T-helper 17 cell (primary cell): Measurements from ENCODE around the gene MS4A15. TPM values are rescaled to one million over a fixed set of nuclear protein-coding genes. Genes with fewer than 3 reads are reported as not detected.
"Not testable (repeated sequence)": the region's sequence is repeated elsewhere in the genome, so short reads cannot be mapped to it uniquely, and the experiment has no call there.

Experiments
- ATAC-seq: fragments of 150-1000 bp; cut with Tn5 transposase; 2 replicates; pipeline ENCODE4 v1.10.0; 2021; ENCODE audit warnings: mild to moderate bottlenecking, moderate library complexity
- DNase-seq, 3 donors: peaks; one replicate each; pipeline versions ENCODE4 v3.0.0 to v3.0.0-alpha.2; 2020 to 2021
- H3K9me3 ChIP-seq: one replicate; pipeline ENCODE4 v1.7.0; 2013; ENCODE audit warnings: low read length, mild to moderate bottlenecking; ENCODE audit not compliant: control insufficient read depth, poor library complexity, severe bottlenecking
- H3K27ac Mint-ChIP-seq: one replicate; pipeline ENCODE4 v1.8.0; 2022; ENCODE audit warnings: mild to moderate bottlenecking, moderate library complexity, mixed read lengths
- H3K27me3 Mint-ChIP-seq: one replicate; pipeline ENCODE4 v1.8.0; 2022; ENCODE audit warnings: mixed read lengths
- H3K36me3 Mint-ChIP-seq: one replicate; pipeline ENCODE4 v1.8.0; 2022; ENCODE audit warnings: low read depth, mixed read lengths
- H3K4me1 Mint-ChIP-seq: one replicate; pipeline ENCODE4 v1.8.0; 2022; ENCODE audit warnings: mild to moderate bottlenecking, mixed read lengths
- H3K4me3 Mint-ChIP-seq: one replicate; pipeline ENCODE4 v1.8.0; 2022; ENCODE audit warnings: mild to moderate bottlenecking, moderate library complexity, mixed read lengths
- total RNA-seq, 4 donors: library from RNA in 2 of 4; stranded (reverse) in 2 of 4; gene quantifications; one replicate each; pipeline ENCODE4 v1.2.3 and lab custom pipeline; 2022 to 2026

Gene MS4A15
- total RNA-seq, 2 donors from 2014 or later, result not detected

DNA sequence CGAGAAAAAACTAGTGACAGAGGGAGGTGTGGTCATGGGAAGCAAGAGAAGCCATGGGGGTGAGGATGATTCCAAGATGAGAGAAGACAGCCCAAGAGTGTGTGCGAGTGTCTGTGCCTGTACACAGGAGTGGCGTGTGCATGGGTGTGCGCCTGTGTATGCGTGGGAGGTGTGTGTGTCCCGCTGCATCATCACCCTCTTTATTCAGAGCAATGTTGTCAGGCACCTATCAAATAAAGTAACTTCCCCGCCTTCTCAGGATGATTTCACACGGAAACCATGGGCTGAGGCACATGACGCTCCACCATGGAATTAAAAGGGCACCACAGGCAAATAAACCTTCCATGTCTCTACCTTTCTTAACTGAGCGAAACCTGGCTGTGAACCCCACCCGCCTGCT lies 53.0 kb downstream of the MS4A15 start:
- Mint-ChIP-seq H3K27me3 (peaks cover 57% of the 10 kb centered on the region), H3K4me1 (peaks cover 4% of the 10 kb centered on the region), H3K36me3 (peaks cover 2% of the 10 kb centered on the region), H3K4me3 (no peak overlapping the region), H3K27ac (no peak overlapping the region)
- ATAC-seq (no peak), DNase-seq (no peak)
- no peaks in the 10 kb centered on the region for H3K9me3 ChIP-seq

DNA sequence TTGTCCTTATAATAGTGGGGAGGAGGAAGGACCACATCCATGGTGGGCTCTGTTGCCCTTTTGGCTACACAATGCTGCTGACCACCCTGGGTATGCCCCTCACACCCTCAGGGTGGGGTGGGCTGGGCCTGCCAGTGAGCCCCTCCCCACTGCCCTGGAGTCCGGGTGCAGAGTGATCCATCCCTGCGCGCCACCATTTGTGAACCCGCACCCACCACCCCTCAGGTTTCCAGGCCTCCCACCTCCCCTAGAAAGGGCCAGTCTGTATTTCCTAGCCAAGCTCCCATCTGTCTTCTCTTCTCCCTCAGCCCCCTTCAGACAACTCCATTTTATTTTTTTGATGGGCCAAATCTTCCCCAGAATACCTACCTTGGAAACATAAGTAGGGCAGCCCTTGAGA lies 53.5 kb downstream of the MS4A15 start:
- ATAC-seq (no peak), DNase-seq (no peak)
- H3K9me3 ChIP-seq, result no peaks in the 10 kb centered on the region
- Mint-ChIP-seq H3K36me3 (peaks cover 2% of the 10 kb centered on the region), H3K4me1 (peaks cover 4% of the 10 kb centered on the region), H3K27ac (no peak overlapping the region), H3K27me3 (peaks cover 57% of the 10 kb centered on the region), H3K4me3 (no peak overlapping the region)

DNA sequence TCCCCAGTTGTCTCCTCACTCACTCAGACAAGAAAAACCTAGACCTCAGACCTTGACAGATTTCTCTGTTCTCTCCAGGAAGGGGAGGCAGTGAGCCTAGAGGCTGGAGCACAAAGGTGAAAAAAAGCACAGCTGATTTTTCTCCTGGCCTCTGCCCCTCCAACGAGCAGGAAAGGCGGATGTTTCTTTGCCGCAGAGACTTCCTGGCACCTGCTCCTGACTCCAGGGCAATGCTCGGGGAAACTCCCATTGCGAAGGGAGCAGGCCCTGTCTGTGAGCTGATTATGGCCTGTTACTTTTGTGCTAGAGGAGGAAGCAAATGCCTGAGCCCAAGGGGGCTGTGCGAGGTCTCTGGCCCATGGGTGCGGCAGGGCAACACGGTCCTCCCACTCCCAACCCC lies 53.9 kb downstream of the MS4A15 start:
- peaks cover 2% of the 10 kb centered on the region for H3K36me3 Mint-ChIP-seq
- peaks cover 54% of the 10 kb centered on the region for H3K27me3 Mint-ChIP-seq
- ATAC-seq (no peak), DNase-seq (no peak)
- no peak overlapping the region for H3K27ac Mint-ChIP-seq
- H3K9me3 ChIP-seq, result no peaks in the 10 kb centered on the region
- peaks cover 4% of the 10 kb centered on the region for H3K4me1 Mint-ChIP-seq
- H3K4me3 Mint-ChIP-seq, result no peak overlapping the region

DNA sequence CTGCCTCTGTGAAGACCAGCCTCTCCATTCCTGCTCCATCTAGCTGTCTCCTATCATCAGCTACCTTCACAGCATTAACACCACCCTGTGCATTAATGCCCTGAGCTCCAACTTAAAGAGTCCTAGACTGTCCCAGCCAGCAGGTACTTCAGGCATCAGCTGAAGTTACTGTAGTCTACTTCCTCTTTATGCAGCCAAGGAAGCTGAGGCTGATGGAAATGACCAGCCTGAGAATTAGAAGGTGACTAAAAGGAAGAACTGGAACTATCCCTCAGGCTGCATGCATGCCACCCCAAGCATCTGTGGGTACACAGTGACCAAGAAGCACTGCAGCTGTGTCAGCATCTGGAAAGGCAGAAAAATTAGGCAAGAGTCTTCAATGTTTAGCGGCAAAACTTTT lies 56.7 kb downstream of the MS4A15 start:
- peaks cover 8% of the 10 kb centered on the region for H3K9me3 ChIP-seq

DNA sequence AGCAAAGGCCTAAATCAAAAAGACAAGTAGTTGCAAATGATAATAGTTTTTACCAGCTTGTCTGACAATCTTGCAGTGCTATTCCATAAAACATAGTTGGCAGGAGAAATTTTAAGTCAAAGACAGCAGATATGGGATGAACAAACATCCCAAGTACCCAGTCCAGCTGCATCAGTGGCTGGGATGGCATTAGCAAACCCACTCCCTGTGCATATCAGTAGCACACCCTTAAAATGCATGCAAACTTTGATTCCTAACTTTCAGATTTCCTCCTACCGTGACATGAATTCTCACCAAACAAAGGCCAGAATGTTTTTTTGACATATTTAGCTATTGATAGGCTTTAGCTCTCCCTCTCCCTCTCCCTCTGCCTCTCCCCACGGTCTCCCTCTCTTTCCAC lies 57.4 kb downstream of the MS4A15 start:
- Mint-ChIP-seq H3K4me3 (no peak overlapping the region), H3K36me3 (peaks cover 2% of the 10 kb centered on the region), H3K4me1 (peaks cover 4% of the 10 kb centered on the region), H3K27ac (no peak overlapping the region), H3K27me3 (peaks cover 32% of the 10 kb centered on the region)
- ATAC-seq, result no peak
- DNase-seq, result no peak
- peaks cover 8% of the 10 kb centered on the region for H3K9me3 ChIP-seq

More for the DNA sequence above, 56.7 kb downstream of the MS4A15 start:
- no peak for ATAC-seq
- Mint-ChIP-seq H3K27ac (no peak overlapping the region), H3K4me1 (peaks cover 4% of the 10 kb centered on the region), H3K4me3 (no peak overlapping the region), H3K36me3 (peaks cover 2% of the 10 kb centered on the region), H3K27me3 (peaks cover 32% of the 10 kb centered on the region)
- no peak for DNase-seq

DNA sequence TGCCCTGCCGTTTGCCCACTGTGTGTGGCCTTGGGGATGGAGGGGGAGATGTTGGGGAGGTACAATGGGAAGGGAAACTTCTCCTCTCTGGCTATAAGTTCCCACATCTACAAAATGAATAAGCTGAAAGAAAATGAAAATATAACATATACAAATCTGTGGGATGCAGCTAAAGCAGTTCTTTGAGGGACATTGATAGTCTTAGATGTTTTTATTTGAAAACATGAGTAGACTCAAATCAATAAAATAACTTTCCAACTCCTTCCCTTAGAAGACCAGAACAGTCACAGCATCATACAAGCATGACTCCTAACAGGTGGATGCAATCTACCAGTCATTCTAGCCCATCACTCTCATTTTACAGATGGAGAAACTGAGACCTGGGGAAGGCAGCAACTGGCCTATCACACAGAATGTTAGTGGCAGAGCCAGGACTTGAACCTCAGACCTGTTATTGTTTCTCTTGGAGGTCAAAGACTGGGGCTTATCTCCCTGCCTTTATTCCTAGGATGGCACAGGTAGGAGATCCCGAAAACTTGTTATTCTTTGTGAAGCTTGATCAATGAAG lies 60.0 kb downstream of the MS4A15 start:
- DNase-seq (no peak), ATAC-seq (no peak)
- Mint-ChIP-seq H3K27ac (no peak overlapping the region), H3K27me3 (peaks cover 22% of the 10 kb centered on the region), H3K4me3 (no peak overlapping the region), H3K4me1 (no peaks in the 10 kb centered on the region), H3K36me3 (no peaks in the 10 kb centered on the region)
- H3K9me3 ChIP-seq, result peaks cover 8% of the 10 kb centered on the region

DNA sequence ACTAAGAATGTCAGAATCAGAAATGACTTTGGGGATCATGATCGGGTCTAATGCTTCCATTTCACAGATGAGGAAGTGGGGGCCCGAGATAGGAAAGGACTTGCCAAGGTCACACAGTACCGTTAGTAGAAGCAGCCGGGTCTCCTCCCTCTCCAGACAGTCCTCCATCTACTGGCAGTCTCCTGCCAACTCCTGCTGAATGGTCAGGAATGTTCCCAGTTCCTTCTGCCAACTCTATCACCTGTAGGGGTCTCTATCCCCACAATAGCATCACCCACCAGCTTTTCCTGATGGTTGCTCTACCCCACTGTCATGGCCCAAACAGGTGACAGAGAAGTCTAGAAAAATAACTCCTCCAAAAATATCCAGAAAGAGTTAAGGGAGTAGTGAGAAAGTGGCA lies 61.4 kb downstream of the MS4A15 start:
- H3K27ac Mint-ChIP-seq, result no peak overlapping the region
- H3K27me3 Mint-ChIP-seq, result peaks cover 11% of the 10 kb centered on the region
- ATAC-seq (no peak), DNase-seq (no peak)
- no peak overlapping the region for H3K4me3 Mint-ChIP-seq
- H3K36me3 Mint-ChIP-seq, result no peaks in the 10 kb centered on the region
- no peaks in the 10 kb centered on the region for H3K4me1 Mint-ChIP-seq
- peaks cover 8% of the 10 kb centered on the region for H3K9me3 ChIP-seq

DNA sequence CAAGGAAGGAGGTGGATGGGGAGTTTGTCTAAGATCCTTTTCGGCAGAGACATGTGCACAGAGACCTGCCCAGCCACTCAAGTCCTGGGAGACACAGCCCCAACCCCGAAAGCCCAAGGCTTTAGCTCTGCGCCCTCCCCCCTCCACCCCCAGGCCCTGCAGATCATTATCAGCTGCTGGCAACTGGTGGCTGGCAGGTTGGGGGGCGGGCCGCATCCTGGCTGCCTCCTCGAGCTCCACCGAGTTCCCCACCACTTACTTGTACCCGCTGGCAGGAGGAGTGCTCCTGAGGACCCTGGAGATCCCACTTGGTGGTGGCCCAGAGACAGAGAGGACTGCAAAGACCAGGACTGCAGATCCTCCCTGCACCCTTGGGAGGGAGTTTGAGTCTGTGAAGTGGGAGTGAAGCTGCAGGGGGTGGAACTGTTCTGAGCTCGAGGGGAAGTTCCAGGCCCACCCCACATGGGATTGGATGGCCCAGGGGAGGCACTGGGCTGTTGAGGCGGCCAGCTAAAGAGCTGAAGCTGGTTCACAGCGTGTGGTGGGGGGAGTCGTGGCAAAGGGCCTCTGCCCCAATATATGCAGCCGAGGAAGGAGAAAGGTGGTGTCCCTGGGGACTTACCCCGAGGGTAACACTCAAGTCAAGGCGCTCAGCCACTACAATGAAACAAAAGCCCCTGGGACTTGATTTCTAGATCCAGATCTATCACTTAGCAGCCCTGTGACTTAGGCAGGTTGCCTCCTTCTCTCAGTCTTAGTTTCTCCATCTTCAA lies 65.3 kb downstream of the MS4A15 start:
- DNase-seq (no peak), ATAC-seq (no peak)
- no peak overlapping the region for H3K4me3 Mint-ChIP-seq
- H3K27ac Mint-ChIP-seq, result no peak overlapping the region
- H3K4me1 Mint-ChIP-seq, result peaks cover under 1% of the 10 kb centered on the region
- peaks cover 2% of the 10 kb centered on the region for H3K9me3 ChIP-seq
- H3K36me3 Mint-ChIP-seq, result no peaks in the 10 kb centered on the region
- H3K27me3 Mint-ChIP-seq, result peaks cover 18% of the 10 kb centered on the region

DNA sequence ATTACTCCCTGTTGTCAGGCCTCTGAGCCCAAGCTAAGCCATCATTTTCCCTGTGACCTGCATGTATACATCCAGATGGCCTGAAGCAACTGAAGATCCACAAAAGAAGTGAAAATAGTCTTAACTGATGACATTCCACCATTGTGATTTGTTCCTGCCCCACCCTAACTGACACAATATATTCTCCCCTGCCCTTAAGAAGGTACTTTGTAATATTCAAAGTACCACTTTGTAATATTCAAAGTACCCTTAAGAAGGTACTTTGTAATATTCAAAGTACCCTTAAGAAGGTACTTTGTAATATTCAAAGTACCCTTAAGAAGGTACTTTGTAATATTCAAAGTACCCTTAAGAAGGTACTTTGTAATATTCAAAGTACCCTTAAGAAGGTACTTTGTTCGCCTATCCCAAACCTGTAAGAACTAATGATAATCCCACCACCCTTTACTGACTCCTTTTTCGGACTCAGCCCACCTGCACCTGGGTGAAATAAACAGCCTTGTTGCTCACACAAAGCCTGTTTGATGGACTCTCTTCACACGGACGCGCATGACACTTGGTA lies 67.2 kb downstream of the MS4A15 start:
- H3K27me3 Mint-ChIP-seq, result peaks cover 34% of the 10 kb centered on the region
- ATAC-seq, H3K4me3 Mint-ChIP-seq, DNase-seq, H3K27ac Mint-ChIP-seq, H3K9me3 ChIP-seq, H3K4me1 Mint-ChIP-seq, H3K36me3 Mint-ChIP-seq: not testable (repeated sequence)

DNA sequence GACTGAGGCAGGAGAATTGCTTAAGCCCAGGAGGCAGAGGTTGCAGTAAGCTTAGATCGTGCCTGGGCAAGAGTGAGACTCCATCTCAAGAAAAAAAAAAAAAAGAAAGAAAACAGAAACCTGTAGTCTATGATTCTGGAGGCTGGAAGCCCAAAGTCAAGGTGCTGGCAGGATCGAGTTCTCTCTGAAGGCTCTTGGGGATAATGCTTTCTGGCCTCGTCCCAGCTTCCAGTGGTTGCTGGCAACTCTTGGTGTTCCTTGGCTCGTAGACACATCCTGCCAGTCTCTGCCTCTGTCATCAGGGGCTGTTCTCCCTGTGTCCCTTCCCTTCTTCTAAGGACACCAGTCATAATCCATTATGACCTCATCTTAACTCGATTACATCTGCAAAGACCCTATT lies 68.5 kb downstream of the MS4A15 start:
- ATAC-seq (no peak), DNase-seq (no peak)
- no peaks in the 10 kb centered on the region for H3K9me3 ChIP-seq
- Mint-ChIP-seq H3K36me3 (no peaks in the 10 kb centered on the region), H3K4me1 (peaks cover 4% of the 10 kb centered on the region), H3K27me3 (peaks cover 38% of the 10 kb centered on the region), H3K27ac (no peak overlapping the region), H3K4me3 (no peak overlapping the region)

DNA sequence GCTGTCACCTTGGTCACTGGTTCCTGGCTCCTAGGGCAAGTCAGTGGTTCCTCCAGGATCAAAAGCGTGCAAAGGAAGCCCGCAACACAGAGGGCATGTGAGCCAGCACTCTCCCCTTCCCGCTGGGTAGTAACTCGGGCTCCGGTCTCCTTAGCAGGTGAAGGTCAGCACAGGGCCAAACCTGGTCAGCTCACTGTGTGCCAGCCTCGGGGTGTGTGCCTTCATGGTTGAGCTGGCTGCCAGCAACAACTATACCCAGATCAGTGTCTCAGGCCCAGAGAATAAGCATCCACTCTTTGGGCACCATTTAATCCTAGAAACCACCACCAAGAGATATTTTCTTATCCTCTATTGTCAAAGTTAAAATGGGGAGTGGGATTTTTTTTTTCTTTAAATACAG lies 69.1 kb downstream of the MS4A15 start:
- Mint-ChIP-seq H3K27ac (no peak overlapping the region), H3K27me3 (peaks cover 37% of the 10 kb centered on the region), H3K36me3 (no peaks in the 10 kb centered on the region), H3K4me1 (peaks cover 4% of the 10 kb centered on the region), H3K4me3 (no peak overlapping the region)
- DNase-seq (no peak), ATAC-seq (no peak)
- no peaks in the 10 kb centered on the region for H3K9me3 ChIP-seq
